SHP77 treated with DMSO at 0.1 percent for 48 hours (cell line): ENCODE results near the gene GTPBP10.

Experiments used
- DNase-seq: peaks from one replicate; lab custom pipeline; 2025; lab: John Stamatoyannopoulos, UW

Gene GTPBP10

GRCh38 chr7:90430614-90431460 lies 84.3 kb downstream of the GTPBP10 start:
- DNase-seq = no peak

GRCh38 chr7:90432752-90433151 lies 86.2 kb downstream of the GTPBP10 start:
- no peak for DNase-seq

GRCh38 chr7:90433221-90433620 lies 86.7 kb downstream of the GTPBP10 start:
- DNase-seq = no peak
